RWPE2 (cell line): ENCODE data around the gene TRPV4.

ENCODE experiments used
- ATAC-seq: fragments of 200-7000 bp; cut with Tn5 transposase; 3 replicates; pipeline ENCODE4 v1.9.1; 2021; ENCODE audit warnings: low read depth
- DNase-seq: peaks from one replicate; pipeline ENCODE4 v3.0.0-alpha.2; 2020; ENCODE audit warnings: low spot score
- H3K27ac ChIP-seq: fragments of 450-650 bp; 2 replicates; pipeline ENCODE4 v1.5.1; 2017; ENCODE audit warnings: mild to moderate bottlenecking; ENCODE audit not compliant: poor library complexity, severe bottlenecking
- H3K27me3 ChIP-seq: fragments of 250-450 bp; sonication (Bioruptor Pico); 2 replicates; pipeline ENCODE4 v1.5.1; 2021; ENCODE audit warnings: mild to moderate bottlenecking, moderate library complexity; ENCODE audit not compliant: insufficient read depth, poor library complexity, severe bottlenecking
- H3K36me3 ChIP-seq: fragments of 250-450 bp; sonication (Bioruptor Pico); 2 replicates; pipeline ENCODE4 v1.5.1; 2020; ENCODE audit warnings: low read depth, mild to moderate bottlenecking, moderate library complexity
- H3K4me1 ChIP-seq: fragments of 250-450 bp; sonication (Bioruptor Pico); 2 replicates; pipeline ENCODE4 v1.5.1; 2021; ENCODE audit warnings: mild to moderate bottlenecking, moderate library complexity; ENCODE audit not compliant: insufficient read depth, poor library complexity, severe bottlenecking
- H3K4me3 ChIP-seq: fragments of 250-450 bp; sonication (Bioruptor Pico); 2 replicates; pipeline ENCODE4 v1.5.1; 2021; ENCODE audit warnings: mild to moderate bottlenecking, moderate library complexity; ENCODE audit not compliant: severe bottlenecking
- H3K9me3 ChIP-seq: fragments of 250-450 bp; sonication (Bioruptor Pico); 2 replicates; pipeline ENCODE4 v1.5.1; 2021; ENCODE audit warnings: mild to moderate bottlenecking, moderate library complexity; ENCODE audit not compliant: severe bottlenecking
- TF ChIP-seq, protein P1 (sequence below): fragments of 450-650 bp; IDR thresholded peaks from one replicate; pipeline ENCODE4 v1.5.1; 2017; ENCODE audit warnings: mild to moderate bottlenecking, moderate library complexity; ENCODE audit not compliant: poor library complexity, severe bottlenecking

TRPV4 gene

DNA sequence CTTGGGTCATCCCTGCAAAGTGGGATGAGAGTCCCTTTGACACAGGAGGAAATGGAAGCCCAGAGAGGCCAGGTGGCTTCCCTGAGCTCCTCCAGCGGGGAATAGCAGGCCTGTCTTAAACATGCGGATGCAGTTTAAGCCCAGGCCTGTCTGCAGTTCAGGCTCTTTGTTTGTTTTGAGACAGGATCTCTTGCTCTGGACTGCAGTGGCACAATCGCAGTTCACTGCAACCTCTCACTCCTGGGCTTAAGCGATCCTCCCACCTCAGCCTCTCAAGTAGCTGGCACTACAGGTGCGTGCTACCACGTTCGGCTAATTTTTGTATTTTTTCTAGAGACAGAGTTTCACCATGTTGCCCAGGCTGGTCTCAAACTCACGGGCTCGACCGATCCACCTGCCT is 3.5 kb downstream of the TRPV4 start:
- no peak overlapping the region for H3K4me3 ChIP-seq
- H3K27ac ChIP-seq: no peak overlapping the region
- H3K4me1 ChIP-seq: no peaks in the 10 kb centered on the region
- H3K36me3 ChIP-seq: no peaks in the 10 kb centered on the region
- no peak for ATAC-seq
- TF ChIP-seq, protein P1, sequence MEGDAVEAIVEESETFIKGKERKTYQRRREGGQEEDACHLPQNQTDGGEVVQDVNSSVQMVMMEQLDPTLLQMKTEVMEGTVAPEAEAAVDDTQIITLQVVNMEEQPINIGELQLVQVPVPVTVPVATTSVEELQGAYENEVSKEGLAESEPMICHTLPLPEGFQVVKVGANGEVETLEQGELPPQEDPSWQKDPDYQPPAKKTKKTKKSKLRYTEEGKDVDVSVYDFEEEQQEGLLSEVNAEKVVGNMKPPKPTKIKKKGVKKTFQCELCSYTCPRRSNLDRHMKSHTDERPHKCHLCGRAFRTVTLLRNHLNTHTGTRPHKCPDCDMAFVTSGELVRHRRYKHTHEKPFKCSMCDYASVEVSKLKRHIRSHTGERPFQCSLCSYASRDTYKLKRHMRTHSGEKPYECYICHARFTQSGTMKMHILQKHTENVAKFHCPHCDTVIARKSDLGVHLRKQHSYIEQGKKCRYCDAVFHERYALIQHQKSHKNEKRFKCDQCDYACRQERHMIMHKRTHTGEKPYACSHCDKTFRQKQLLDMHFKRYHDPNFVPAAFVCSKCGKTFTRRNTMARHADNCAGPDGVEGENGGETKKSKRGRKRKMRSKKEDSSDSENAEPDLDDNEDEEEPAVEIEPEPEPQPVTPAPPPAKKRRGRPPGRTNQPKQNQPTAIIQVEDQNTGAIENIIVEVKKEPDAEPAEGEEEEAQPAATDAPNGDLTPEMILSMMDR: no peak
- H3K9me3 ChIP-seq: no peaks in the 10 kb centered on the region
- H3K27me3 ChIP-seq: no peaks in the 10 kb centered on the region
- no peak for DNase-seq

DNA sequence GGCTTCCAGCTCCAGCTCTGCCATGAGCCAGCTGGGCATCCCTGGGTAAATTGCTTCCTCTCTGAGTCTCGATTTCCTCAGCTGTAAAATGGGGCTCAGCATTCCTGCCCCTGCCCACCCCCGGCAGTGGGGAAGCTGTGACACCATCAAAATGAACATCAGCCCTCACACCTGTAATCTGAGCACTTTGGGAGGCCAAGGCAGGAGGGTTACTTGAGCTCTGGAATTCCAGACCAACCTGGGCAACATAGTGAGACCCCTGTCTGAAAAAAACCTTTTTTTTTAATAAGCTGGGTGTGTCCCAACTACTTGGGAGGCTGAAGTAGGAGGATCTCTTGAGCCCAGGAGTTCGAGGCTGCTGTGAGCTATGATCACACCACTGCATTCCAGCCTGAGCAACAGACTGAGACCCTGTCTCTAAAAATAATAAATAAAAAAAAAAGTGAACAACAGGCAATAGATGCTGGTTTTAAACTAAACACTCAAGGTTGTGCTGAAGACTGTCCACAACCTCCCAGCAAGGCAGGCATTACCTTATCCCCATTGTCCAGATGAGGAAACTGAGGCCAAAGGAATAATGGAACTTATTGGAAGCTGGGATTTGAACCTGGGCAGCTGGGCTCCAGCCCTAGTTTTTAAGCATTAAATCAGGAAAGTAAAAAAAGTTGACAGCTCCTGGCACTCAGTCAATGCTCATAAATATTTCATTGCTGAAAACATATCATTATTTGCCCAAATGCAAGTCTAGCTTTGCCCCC is 4.3 kb downstream of the TRPV4 start:
- no peak overlapping the region for H3K27ac ChIP-seq
- no peaks in the 10 kb centered on the region for H3K4me1 ChIP-seq

DNA sequence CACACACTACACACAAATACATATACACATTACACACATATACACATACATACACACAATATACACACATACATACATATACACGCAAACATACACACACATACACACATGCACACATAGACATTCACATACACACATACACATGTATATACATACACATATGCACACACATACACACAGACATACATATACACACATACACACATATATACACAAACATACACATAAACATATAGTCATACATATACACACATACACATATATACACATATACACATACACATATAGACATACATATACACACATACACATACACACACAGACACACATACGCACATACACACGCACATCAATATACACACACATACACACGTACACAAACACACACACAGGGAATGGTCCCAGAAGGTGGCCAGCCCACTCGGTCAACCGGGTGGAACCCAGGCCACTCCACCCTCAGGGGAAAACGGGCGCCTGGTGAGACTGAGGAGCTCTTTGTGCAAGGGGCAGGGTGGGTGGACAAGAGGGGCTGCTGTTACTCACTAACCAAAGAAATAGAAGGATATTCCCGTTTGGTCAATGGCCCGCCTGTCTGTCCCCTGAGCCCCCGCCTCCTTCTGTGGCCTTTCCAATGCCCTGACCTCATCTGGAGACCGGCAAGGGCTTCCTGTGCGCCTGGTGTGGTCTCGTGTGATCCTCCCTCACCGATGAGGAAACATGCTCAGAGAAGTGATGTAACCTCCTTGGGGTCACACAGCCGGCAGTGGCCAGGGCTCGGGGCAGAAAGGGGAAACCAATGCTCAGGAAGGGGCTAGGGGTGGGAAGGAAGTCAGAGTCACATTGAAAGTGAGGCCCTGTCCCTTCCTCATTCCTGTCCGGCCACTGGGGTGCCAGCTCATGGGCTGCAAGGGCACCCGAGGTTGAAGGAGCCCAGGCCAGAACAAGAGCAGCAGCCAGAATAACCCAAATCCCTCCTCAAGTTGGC is 5.3 kb downstream of the TRPV4 start:
- Histone ChIP-seq H3K4me3 (no peak overlapping the region), H3K9me3 (no peaks in the 10 kb centered on the region), H3K4me1 (peaks cover 7% of the 10 kb centered on the region), H3K27ac (no peak overlapping the region), H3K27me3 (no peaks in the 10 kb centered on the region), H3K36me3 (no peaks in the 10 kb centered on the region)
- TF ChIP-seq, protein P1: no peak
- no peak for DNase-seq
- no peak for ATAC-seq

More for the DNA sequence above, 4.3 kb downstream of the TRPV4 start:
- no peaks in the 10 kb centered on the region for H3K9me3 ChIP-seq
- ATAC-seq: no peak
- H3K36me3 ChIP-seq: no peaks in the 10 kb centered on the region
- H3K27me3 ChIP-seq: no peaks in the 10 kb centered on the region
- TF ChIP-seq, protein P1: no peak
- no peak for DNase-seq
- no peak overlapping the region for H3K4me3 ChIP-seq

DNA sequence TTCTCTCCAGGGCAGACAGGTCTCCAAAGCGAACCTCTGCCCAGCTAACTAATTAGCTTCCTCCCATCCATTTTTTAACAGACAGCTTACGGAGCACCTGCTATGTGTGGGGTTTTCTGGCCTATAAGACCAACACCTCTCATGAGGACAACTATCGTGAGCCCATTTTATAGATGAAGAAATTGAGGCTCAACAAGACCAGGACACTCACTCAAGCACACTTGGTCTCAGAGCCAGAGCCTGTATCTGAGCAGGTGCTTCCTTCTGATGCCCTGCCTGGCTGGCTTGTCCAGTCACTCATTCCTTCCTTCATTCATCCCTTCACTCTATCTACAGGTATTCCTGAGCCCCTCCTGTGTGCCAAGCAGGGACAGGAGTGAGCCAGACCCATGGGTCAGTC is 6.1 kb downstream of the TRPV4 start:
- no peaks in the 10 kb centered on the region for H3K36me3 ChIP-seq
- TF ChIP-seq, protein P1: no peak
- H3K27ac ChIP-seq: no peak overlapping the region
- no peak overlapping the region for H3K4me3 ChIP-seq
- H3K27me3 ChIP-seq: no peaks in the 10 kb centered on the region
- no peaks in the 10 kb centered on the region for H3K9me3 ChIP-seq
- no peak for DNase-seq
- no peak for ATAC-seq
- peaks cover 15% of the 10 kb centered on the region for H3K4me1 ChIP-seq
